NCI-H774 (cell line): ENCODE data around the gene MCOLN2.

Experiments used
- DNase-seq: peaks from one replicate; lab custom pipeline; 2025; lab: John Stamatoyannopoulos, UW

The MCOLN2 gene

GRCh38 chr1:84985365-84985764 is 11.5 kb downstream of the MCOLN2 start:
- DNase-seq: peak; percentile 11

GRCh38 chr1:84982395-84982794 is 14.5 kb downstream of the MCOLN2 start:
- no peak for DNase-seq

GRCh38 chr1:84975035-84975434 is 21.9 kb downstream of the MCOLN2 start:
- no peak for DNase-seq

GRCh38 chr1:84973498-84974334 is 23.2 kb downstream of the MCOLN2 start:
- DNase-seq: no peak

GRCh38 chr1:84972377-84972987 is 24.4 kb downstream of the MCOLN2 start:
- DNase-seq: no peak

GRCh38 chr1:84971957-84972356 is 25.0 kb downstream of the MCOLN2 start:
- DNase-seq: no peak

GRCh38 chr1:84969489-84970250 is 27.2 kb downstream of the MCOLN2 start:
- no peak for DNase-seq

GRCh38 chr1:84968865-84969264 is 28.0 kb downstream of the MCOLN2 start:
- no peak for DNase-seq

GRCh38 chr1:84968101-84968500 is 28.8 kb downstream of the MCOLN2 start:
- no peak for DNase-seq

- DNase-seq: no peak
Observed at GRCh38 chr1:84967666-84968065, 29.2 kb downstream of the MCOLN2 start.

GRCh38 chr1:84963021-84963420 is 33.9 kb downstream of the MCOLN2 start:
- DNase-seq: no peak

- no peak for DNase-seq
Observed at GRCh38 chr1:84961316-84961715, 35.6 kb downstream of the MCOLN2 start.

GRCh38 chr1:84960371-84960770 is 36.5 kb downstream of the MCOLN2 start:
- no peak for DNase-seq

- no peak for DNase-seq
Observed at GRCh38 chr1:84959294-84959693, 37.6 kb downstream of the MCOLN2 start.

- no peak for DNase-seq
Observed at GRCh38 chr1:84957966-84958365, 38.9 kb downstream of the MCOLN2 start.

GRCh38 chr1:84956655-84957054 is 40.3 kb downstream of the MCOLN2 start:
- no peak for DNase-seq

GRCh38 chr1:84956097-84956496 is 40.8 kb downstream of the MCOLN2 start:
- no peak for DNase-seq

GRCh38 chr1:84949664-84950063 is 47.2 kb downstream of the MCOLN2 start:
- no peak for DNase-seq

GRCh38 chr1:84947536-84948410 is 49.1 kb downstream of the MCOLN2 start:
- no peak for DNase-seq

GRCh38 chr1:84946631-84947030 is 50.3 kb downstream of the MCOLN2 start:
- no peak for DNase-seq

- peak; percentile 74 for DNase-seq
Observed at GRCh38 chr1:84944767-84945486, 52.0 kb downstream of the MCOLN2 start.
